Pancreas (tissue), 10 donors: ENCODE measurements around the gene ABCC1. TPM values are rescaled to one million over a fixed set of nuclear protein-coding genes. Genes with fewer than 3 reads are reported as not detected.
"Not testable (repeated sequence)": the region's sequence is repeated elsewhere in the genome, so short reads cannot be mapped to it uniquely, and the experiment has no call there.

Experiments used
- ATAC-seq, 4 donors: fragments of 200-7000 bp; cut with Tn5 transposase; one replicate each; pipeline versions ENCODE4 v1.8.0 to v1.9.1; 2020; ENCODE audit warnings: mild to moderate bottlenecking in 4 of 4, moderate library complexity in 4 of 4
- DNase-seq, 6 donors: peaks; one replicate each; pipeline ENCODE4 v3.0.0-alpha.2; 2020
- FAIRE-seq: peaks from 2 replicates; lab custom pipeline; 2012; peaks lifted over from hg19 to GRCh38; lab: Jason Lieb, UNC
- H3K27ac ChIP-seq, 4 donors: fragments of 200-600 bp; sonication (generic); 1 replicate in 3 of 4; 2 replicates in 1 of 4; pipeline versions ENCODE4 v1.5.0 to v1.8.0; 2020
- H3K27me3 ChIP-seq, 4 donors: fragments of 200-600 bp; one replicate each; pipeline ENCODE4 v1.8.0; 2021
- H3K36me3 ChIP-seq, 3 donors: fragments of 200-600 bp; sonication (generic) in 1 of 3; one replicate each; pipeline versions ENCODE4 v1.5.0 to v1.8.0; 2020 to 2021
- H3K4me1 ChIP-seq, 3 donors: fragments of 200-600 bp; one replicate each; pipeline ENCODE4 v1.8.0; 2021
- H3K4me3 ChIP-seq, 4 donors: fragments of 200-600 bp; sonication (generic) in 2 of 4; one replicate each; pipeline versions ENCODE4 v1.5.0 to v1.8.0; 2020 to 2021
- H3K9me3 ChIP-seq, 4 donors: fragments of 200-600 bp; one replicate each; pipeline ENCODE4 v1.8.0; 2021
- WGBS, 2 donors: extraction: QIAGEN DNeasy Blood & Tissue Kit; methylation state at CpG; one replicate each; pipeline ENCODE4 v1.1.7; 2013; 5-methylcytosine and 5-hydroxymethylcytosine counted together
- intact Hi-C, 3 donors: fragments of 100-400 bp; cut with DNase I; formaldehyde crosslinking; loops; one replicate each; pipeline versions ENCODE4 v1.11.1 to v1.14.2; 2022
- polyA plus RNA-seq, 2 donors: library from polyadenylated mRNA; stranded (reverse); fragments of 200-250 nt; gene quantifications; one replicate each; pipeline ENCODE4 v1.2.3, GENCODE V29; 2013
- total RNA-seq, 6 donors: library from RNA; stranded (reverse); fragmentation: NEBNext Ultra II Directional in 4 of 6; extraction: Animal tissue kit (Norgen Biotek cat#: 25700) in 4 of 6; gene quantifications; one replicate each; pipeline versions ENCODE4 v1.2.1 to v1.2.4, GENCODE V29; 2021 to 2023
- TF ChIP-seq, protein P1 (sequence below), 4 donors: fragments of 200-600 bp; sonication (generic) in 3 of 4; IDR thresholded peaks; one replicate each; pipeline versions ENCODE4 v1.5.0 to v1.8.0; 2021; ENCODE audit warnings: antibody characterized with exemption in 4 of 4
- donor health status: healthy with polysubstance abuse.
- donor health status: DM: no; HTN: no; CAD: no; lungs with moderate emphysema.
- donor health status: DM: no; HTN: no; CAD: no.
- donor health status: control.
- donor health status: control.
- donor health status: Bipolar disorder and iron deficiency.
- donor health status: DM: yes; HTN: yes; CAD: no.
- donor health status: DM: no; HTN: no; CAD: no.
- donor health status: DM: no; HTN: no; CAD: no.
- donor health status: DM: yes; HTN: yes; CAD: no.

ABCC1 gene
- total and polyA plus RNA-seq, 8 donors = 8.5 to 16.8 (median 12.0) TPM

DNA sequence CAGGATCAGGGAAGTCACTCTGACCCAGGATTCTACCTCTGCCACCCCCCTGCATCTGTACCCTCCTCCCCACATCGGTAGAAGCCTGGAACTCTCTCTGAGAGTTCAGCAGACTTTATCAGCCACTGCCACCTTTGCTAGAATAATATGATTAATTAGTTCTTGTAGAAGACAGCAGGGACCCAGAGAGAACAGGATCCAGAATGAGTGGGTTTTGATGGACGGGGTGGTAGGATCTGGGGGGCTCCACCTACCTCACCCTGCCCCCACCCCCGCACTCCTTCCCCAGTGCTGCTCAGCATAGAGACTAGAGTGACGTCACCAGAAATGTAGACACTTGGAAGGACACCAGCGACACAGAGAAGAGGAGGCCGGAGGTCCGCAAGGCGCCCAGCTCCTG lies 240.4 kb downstream of the ABCC1 start:
- Histone ChIP-seq H3K4me3 (no peak overlapping the region), H3K27ac (no peak overlapping the region), H3K9me3 (no peaks in the 10 kb centered on the region), H3K4me1 (no peaks in the 10 kb centered on the region), H3K36me3 (peaks cover 0 to 17% (median 0%) of the 10 kb centered on the region in 3 donors), H3K27me3 (no peaks in the 10 kb centered on the region)
- TF ChIP-seq, protein P1, sequence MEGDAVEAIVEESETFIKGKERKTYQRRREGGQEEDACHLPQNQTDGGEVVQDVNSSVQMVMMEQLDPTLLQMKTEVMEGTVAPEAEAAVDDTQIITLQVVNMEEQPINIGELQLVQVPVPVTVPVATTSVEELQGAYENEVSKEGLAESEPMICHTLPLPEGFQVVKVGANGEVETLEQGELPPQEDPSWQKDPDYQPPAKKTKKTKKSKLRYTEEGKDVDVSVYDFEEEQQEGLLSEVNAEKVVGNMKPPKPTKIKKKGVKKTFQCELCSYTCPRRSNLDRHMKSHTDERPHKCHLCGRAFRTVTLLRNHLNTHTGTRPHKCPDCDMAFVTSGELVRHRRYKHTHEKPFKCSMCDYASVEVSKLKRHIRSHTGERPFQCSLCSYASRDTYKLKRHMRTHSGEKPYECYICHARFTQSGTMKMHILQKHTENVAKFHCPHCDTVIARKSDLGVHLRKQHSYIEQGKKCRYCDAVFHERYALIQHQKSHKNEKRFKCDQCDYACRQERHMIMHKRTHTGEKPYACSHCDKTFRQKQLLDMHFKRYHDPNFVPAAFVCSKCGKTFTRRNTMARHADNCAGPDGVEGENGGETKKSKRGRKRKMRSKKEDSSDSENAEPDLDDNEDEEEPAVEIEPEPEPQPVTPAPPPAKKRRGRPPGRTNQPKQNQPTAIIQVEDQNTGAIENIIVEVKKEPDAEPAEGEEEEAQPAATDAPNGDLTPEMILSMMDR (IDR thresholded peaks at IDR 0.05) = no peak
- 79 to 81% methylated on average over 8 of the region's 8 CpGs for WGBS, 2 donors
- DNase-seq = no peak
- no peak for ATAC-seq
- intact Hi-C loops = no loop called here
- FAIRE-seq = no peak

DNA sequence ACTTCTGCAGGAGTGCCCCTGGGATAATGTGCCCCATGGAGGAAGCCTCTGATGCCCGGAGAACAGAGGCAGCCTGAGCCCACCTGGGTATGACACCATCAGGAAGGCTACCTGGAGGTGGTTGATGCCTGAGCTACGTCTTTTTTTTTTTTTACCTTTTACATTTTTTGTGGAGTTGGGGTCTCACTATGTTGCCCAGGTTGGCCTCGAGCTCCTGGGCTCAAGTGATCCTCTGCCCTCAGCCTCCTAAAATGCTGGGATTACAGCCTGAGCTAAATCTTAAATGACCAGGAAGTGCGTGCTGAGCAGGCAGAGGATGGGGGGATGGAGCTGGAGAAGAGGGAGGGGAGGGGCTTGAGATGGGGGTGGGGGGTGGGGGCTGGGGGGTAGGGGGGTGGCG lies 241.1 kb downstream of the ABCC1 start:
- intact Hi-C loops = no loop called here
- no peak for FAIRE-seq

DNA sequence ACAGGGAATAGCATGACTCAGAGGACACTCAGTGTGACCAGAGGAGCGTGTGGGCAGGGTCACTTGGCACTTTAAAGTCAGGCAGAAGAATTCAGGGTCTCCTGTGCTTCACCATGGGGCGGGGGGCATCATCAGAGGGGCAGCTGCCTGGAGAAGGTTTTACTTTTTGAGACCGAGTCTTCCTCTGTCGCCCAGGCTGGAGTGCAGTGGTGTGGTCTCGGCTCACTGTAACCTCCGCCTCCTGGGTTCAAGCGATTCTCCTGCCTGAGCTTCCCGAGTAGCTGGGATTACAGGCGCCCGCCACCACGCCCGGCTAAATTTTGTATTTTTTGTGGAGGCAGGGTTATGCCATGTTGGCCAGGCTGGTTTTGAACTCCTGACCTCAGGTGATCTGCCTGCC lies 241.6 kb downstream of the ABCC1 start:
- H3K9me3 ChIP-seq, DNase-seq, intact Hi-C loops, H3K4me1 ChIP-seq, ATAC-seq, H3K27ac ChIP-seq, H3K4me3 ChIP-seq, H3K27me3 ChIP-seq, FAIRE-seq: not testable (repeated sequence)
- peaks cover 0 to 10% (median 0%) of the 10 kb centered on the region in 3 donors for H3K36me3 ChIP-seq
- 90 to 93% methylated on average over 12 of the region's 12 CpGs for WGBS, 2 donors

More for the DNA sequence above, 241.1 kb downstream of the ABCC1 start:
- ATAC-seq = no peak
- Histone ChIP-seq H3K9me3 (no peaks in the 10 kb centered on the region), H3K4me3 (no peak overlapping the region), H3K4me1 (no peaks in the 10 kb centered on the region), H3K27ac (no peak overlapping the region), H3K36me3 (peaks cover 0 to 14% (median 0%) of the 10 kb centered on the region in 3 donors), H3K27me3 (no peaks in the 10 kb centered on the region)
- no peak for DNase-seq
- TF ChIP-seq, protein P1 (IDR thresholded peaks at IDR 0.05) = no peak
- 95 to 96% methylated on average over 4 to 5 of the region's 5 CpGs for WGBS, 2 donors

DNA sequence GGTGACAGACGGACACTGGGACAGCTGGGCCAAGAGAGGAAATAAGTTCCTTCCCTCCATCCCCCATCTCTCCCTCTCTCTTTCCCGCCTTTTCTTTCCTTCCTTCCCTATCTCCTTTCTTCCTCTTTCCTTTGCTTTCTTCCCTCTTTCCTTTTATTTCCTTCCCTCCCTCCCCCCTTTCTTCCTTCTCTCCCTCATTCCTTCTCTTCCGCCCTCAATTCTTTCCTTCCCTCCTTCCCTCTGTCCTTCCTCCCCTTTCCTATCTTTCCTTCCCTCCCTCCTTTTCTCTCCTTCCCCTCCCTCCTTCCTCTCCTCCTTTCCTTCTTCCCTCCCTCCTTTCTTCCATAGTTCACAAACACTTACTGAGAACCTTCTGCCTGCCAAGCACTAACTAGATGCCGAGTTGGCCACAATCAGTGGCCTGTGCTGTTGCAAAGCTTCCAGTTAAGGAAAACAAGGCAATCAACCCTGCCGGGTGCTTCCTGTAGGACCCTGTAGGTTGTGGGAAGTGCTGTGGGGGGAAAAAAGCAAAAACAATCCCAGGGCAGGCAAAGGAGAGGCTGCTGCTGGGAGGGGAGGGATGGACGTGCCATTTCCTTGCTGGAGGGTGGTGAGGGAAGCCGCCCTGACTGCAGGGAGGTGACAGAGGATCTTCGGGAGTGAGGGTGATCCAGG lies 242.2 kb downstream of the ABCC1 start:
- Histone ChIP-seq H3K27ac (no peak overlapping the region), H3K4me3 (no peak overlapping the region), H3K27me3 (no peaks in the 10 kb centered on the region), H3K36me3 (peaks cover 0 to 10% (median 0%) of the 10 kb centered on the region in 3 donors), H3K9me3 (no peaks in the 10 kb centered on the region), H3K4me1 (no peaks in the 10 kb centered on the region)
- FAIRE-seq = no peak
- no peak for ATAC-seq
- 89 to 91% methylated on average over 7 to 8 of the region's 8 CpGs for WGBS, 2 donors
- TF ChIP-seq, protein P1 (IDR thresholded peaks at IDR 0.05) = no peak
- intact Hi-C loops = no loop called here
- no peak for DNase-seq

Other genes with a start within 250 kb of the ABCC1 start
- gene MYH11, start 92.6 kb upstream of the ABCC1 start, total RNA-seq = 1 to 10 TPM; 1.6 to 8.5 (median 3.2) TPM
- gene MYH11, start 92.6 kb upstream of the ABCC1 start, polyA plus RNA-seq = 10 to 100 TPM; 12.2 to 24.7 TPM
- gene CEP20, start 61.0 kb upstream of the ABCC1 start, total RNA-seq = 10 to 100 TPM; 15.0 to 21.3 (median 17.7) TPM
- gene CEP20, start 61.0 kb upstream of the ABCC1 start, polyA plus RNA-seq = 10 to 100 TPM in 1 of 2 donors, 1 to 10 TPM in 1; 8.6 to 18.3 TPM